ENCODE data around the gene OR6Y1.

DNA sequence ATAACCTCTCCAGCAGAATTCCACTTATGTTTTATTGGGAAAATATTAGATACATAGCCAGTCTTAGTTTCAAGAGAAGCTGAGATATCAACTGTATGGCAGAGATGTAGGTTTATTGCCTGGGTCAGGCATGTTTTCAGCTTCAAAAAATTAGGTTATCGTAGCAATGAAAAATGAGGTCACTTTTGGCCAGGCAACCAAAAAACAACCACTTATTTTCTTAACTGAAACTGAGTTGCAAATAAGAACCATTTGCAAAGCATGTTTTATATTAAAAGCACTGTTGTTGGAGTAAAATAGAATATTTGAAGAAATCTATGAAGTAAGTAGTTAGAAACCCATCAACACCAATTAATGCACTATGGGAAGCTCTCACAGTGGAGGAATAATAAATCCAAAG lies 5.5 kb upstream of the OR6Y1 start:
- TF ChIP-seq POLR2A (IDR thresholded peaks at IDR 0.05; ENCODE audit: low read length) (no peak), GATA1 (IDR thresholded peaks at IDR 0.05; ENCODE audit: low read depth, low read length) (no peak)

All from erythroblast (primary cell).